Muscle layer of colon (tissue), 2 donors: ENCODE results near the gene S100A1.

ENCODE experiments used
- H3K27ac ChIP-seq: one replicate; pipeline ENCODE4 v1.7.0; 2013; ENCODE audit warnings: low read depth, mild to moderate bottlenecking, low read length, moderate library complexity
- H3K27me3 ChIP-seq, 2 donors: one replicate each; pipeline ENCODE4 v1.7.0; 2013; ENCODE audit warnings: low read length in 2 of 2, mild to moderate bottlenecking in 2 of 2; ENCODE audit not compliant: insufficient read depth in 2 of 2, control insufficient read depth in 1 of 2
- H3K36me3 ChIP-seq: one replicate; pipeline ENCODE4 v1.7.0; 2013; ENCODE audit warnings: mild to moderate bottlenecking, low read length; ENCODE audit not compliant: insufficient read depth
- H3K4me1 ChIP-seq: one replicate; pipeline ENCODE4 v1.7.0; 2013; ENCODE audit warnings: mild to moderate bottlenecking, low read length; ENCODE audit not compliant: insufficient read depth
- H3K4me3 ChIP-seq, 2 donors: one replicate each; pipeline ENCODE4 v1.7.0; 2013; ENCODE audit warnings: low read length in 2 of 2, low read depth in 1 of 2, mild to moderate bottlenecking in 1 of 2, moderate library complexity in 1 of 2
- H3K9ac ChIP-seq: one replicate; pipeline ENCODE4 v1.7.0; 2013; ENCODE audit warnings: low read length
- H3K9me3 ChIP-seq: one replicate; pipeline ENCODE4 v1.7.0; 2013; ENCODE audit warnings: mild to moderate bottlenecking, low read length
- donor health status: abdominal sarcoma.
- donor health status: Adenocarcinoma of cecum.

The S100A1 gene

DNA sequence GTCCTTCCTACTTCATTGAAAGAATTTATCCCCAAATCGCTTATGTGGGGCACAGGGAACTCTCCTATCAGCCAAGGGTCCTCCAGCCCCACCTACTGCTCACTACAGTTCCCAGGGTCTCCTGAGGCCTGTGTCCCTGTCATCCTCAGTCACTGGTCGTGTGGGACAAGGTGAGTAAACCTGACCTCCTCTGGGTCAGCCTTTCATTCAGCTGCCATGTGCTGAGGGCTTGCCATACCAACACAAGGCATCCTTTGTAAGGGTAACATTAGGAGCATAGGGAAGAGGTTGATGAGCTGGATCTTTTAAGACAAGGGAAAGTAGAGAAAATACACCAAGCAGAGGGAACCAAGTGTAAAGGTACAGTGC is 19.1 kb downstream of the S100A1 start:
- H3K4me1 ChIP-seq = peaks cover 13% of the 10 kb centered on the region
- no peaks in the 10 kb centered on the region for H3K9me3 ChIP-seq
- no peaks in the 10 kb centered on the region for H3K27me3 ChIP-seq
- no peak overlapping the region for H3K4me3 ChIP-seq
- H3K36me3 ChIP-seq = peaks cover 36% of the 10 kb centered on the region
- no peak overlapping the region for H3K27ac ChIP-seq
- no peak overlapping the region for H3K9ac ChIP-seq

DNA sequence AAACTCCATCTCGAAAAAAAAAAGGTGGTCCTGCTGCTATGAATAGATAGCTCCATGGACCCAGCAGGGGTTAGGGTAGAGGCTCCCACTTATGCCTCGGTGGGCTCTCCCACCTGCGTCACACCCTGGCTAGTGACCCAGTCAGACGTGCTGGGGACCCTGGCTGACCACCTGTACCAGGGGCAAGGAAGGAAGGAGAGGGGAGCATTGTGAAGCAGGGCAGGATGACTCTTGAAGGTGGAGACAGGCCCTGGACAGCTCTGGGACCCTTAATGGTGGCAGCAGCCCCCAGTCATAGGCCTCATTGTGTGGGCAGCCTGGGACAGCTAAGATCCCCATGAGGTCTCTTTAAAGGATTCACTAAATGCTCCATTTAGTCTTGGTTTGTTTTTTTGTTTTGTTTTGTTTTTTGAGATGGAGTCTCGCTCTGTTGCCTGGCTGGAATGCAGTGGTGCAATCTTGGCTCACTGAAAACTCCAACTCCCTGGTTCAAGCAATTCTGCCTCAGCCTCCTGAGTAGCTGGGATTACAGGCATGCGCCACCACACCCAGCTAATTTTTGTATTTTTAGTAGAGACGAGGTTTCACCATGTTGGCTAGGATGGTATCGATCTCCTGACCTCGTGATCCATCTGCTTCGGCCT is 19.9 kb downstream of the S100A1 start:
- Histone ChIP-seq H3K9ac (no peak overlapping the region), H3K27ac (no peak overlapping the region), H3K4me1 (peaks cover 13% of the 10 kb centered on the region)

DNA sequence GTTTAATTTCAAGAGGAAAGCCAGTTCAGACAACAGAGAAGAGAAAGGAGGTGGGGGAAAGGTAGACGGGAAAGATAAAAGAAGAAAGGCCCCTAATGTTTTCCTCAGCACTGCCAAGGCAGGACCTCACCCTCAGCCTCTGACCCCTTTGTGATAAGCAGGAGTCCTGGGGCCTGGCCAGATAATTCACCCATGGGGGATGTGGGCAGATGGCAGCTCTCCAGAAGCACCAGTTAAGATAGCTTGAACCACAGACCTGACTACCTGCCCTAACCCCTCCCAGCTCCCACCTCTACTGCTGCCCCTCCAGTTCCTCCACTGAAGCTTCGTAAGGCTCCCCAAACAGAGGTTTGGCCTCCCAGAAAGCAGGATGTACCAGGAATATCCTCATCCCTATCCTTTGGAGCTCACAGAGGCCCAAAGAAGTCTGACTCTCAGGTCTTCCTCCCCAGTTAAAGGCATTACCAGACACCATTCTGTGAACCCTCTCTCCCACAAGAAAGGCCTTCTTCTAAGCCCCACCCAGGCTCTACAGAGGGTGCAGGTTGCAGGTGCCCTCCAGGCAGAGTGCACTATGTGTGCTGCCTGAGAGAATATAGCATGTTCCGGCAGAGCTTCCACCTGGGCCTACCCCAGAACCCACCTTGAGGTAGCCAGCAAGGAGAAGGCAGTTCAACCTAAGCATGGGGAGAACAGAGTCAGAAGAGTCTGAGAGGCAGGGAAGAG is 21.1 kb downstream of the S100A1 start:
- H3K4me3 ChIP-seq = no peak overlapping the region
- H3K36me3 ChIP-seq = peaks cover 17% of the 10 kb centered on the region
- peaks cover 8% of the 10 kb centered on the region for H3K4me1 ChIP-seq
- H3K27me3 ChIP-seq = no peaks in the 10 kb centered on the region
- H3K9me3 ChIP-seq = no peaks in the 10 kb centered on the region
- no peak overlapping the region for H3K27ac ChIP-seq
- H3K9ac ChIP-seq = no peak overlapping the region

More for the DNA sequence above, 19.9 kb downstream of the S100A1 start:
- H3K27me3 ChIP-seq = no peaks in the 10 kb centered on the region
- H3K36me3 ChIP-seq = peaks cover 29% of the 10 kb centered on the region
- H3K9me3 ChIP-seq = no peaks in the 10 kb centered on the region
- no peak overlapping the region for H3K4me3 ChIP-seq

DNA sequence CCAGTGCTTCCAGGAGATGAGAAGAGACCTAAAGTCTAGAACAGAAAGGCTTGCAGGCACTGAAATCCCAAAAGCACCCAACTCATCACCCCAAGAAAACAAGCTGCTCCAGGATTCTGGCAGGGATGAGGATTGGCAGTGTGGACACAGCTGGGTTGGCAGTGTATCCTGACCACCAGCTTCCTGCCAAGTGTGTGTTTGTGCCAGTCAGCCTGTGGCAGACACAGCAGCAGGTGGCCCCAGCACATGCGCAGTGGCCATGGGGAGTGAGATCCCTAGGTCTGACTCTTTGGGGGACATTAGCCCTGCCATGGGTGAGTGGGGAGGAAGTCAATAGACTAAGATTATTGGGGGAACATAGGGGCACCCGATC is 21.6 kb downstream of the S100A1 start:
- Histone ChIP-seq H3K4me3 (no peak overlapping the region), H3K9ac (no peak overlapping the region), H3K27me3 (no peaks in the 10 kb centered on the region), H3K4me1 (peaks cover 8% of the 10 kb centered on the region), H3K9me3 (no peaks in the 10 kb centered on the region), H3K36me3 (peaks cover 13% of the 10 kb centered on the region), H3K27ac (no peak overlapping the region)

DNA sequence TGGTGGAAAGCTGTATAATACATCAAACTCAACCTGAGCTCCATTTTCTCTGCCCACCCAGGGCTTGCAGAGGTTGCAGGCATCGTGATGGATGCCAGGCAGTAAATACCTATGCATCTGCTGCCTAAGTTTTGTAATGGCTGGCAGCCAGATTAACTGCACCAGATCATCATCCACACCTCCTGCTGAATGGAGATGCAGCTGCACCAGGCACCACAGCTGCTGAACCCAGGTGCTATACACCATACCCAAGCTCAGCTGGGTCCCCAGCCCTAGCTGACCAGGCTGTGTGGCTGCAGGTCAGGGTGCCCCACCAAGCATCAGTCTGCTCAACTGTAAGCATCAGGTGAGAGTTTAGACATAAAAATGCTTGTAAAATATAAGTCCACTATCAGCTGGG is 23.5 kb downstream of the S100A1 start:
- Histone ChIP-seq H3K27ac (no peak overlapping the region), H3K4me3 (no peak overlapping the region), H3K36me3 (no peaks in the 10 kb centered on the region), H3K9ac (no peak overlapping the region), H3K27me3 (no peaks in the 10 kb centered on the region), H3K9me3 (no peaks in the 10 kb centered on the region), H3K4me1 (peaks cover 8% of the 10 kb centered on the region)

DNA sequence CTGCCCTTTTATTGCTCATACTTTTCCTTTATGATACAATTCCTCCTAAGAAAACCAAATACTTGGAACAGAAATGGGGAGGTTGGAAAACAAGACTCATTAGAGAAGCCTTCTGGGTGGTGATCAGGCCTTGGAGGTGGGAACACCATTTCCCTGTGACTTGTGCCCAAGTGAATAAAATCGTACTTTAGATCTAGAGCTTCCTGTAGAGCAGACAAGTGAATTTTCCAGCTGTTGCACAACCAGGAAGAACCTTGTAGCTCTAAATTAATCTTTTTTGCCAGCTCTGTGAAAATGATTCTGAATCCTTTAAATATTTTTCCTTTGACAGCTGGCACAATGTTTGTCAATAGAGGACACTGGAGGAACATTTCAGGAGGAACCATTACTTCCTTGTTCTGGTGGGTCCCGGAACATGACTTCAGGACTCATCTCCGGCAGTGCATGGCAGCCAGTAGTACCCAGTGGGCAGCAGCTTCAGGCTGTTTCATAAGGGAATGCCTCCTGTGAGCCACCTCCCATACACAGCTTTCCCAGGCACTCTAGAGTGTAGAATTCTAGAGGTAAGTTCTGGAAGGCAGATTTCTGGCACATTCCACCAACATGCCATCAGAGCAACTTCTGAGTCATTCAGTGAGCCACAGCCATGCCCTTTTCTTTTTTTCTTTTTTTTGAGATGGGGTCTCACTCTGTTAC is 24.7 kb downstream of the S100A1 start:
- Histone ChIP-seq H3K9me3 (no peaks in the 10 kb centered on the region), H3K36me3 (no peaks in the 10 kb centered on the region), H3K4me1 (peaks cover 9% of the 10 kb centered on the region), H3K27me3 (no peaks in the 10 kb centered on the region), H3K27ac (no peak overlapping the region), H3K9ac (no peak overlapping the region), H3K4me3 (no peak overlapping the region)

DNA sequence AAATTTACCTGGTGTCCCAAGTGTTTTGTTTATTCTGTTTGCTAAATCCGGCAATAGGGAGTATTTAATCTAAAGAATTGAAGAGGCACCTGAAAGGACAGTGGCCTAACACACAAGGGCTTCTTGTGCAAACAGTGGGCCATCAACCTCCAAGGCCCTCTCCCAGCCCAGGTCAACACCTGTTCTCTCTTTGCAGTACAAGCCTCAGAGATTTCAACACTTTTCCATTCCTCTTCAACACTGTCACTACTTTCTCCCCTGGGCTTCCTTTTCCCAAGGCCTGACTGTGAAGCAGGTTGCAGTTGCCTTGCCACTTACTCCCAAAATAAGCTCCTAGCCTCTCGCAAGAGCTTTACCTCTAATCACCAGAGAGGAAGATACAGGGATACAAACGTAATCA is 27.1 kb downstream of the S100A1 start:
- Histone ChIP-seq H3K36me3 (no peaks in the 10 kb centered on the region), H3K9ac (no peak overlapping the region), H3K27me3 (no peaks in the 10 kb centered on the region), H3K9me3 (no peaks in the 10 kb centered on the region), H3K4me1 (peaks cover 13% of the 10 kb centered on the region), H3K4me3 (no peak overlapping the region), H3K27ac (no peak overlapping the region)

DNA sequence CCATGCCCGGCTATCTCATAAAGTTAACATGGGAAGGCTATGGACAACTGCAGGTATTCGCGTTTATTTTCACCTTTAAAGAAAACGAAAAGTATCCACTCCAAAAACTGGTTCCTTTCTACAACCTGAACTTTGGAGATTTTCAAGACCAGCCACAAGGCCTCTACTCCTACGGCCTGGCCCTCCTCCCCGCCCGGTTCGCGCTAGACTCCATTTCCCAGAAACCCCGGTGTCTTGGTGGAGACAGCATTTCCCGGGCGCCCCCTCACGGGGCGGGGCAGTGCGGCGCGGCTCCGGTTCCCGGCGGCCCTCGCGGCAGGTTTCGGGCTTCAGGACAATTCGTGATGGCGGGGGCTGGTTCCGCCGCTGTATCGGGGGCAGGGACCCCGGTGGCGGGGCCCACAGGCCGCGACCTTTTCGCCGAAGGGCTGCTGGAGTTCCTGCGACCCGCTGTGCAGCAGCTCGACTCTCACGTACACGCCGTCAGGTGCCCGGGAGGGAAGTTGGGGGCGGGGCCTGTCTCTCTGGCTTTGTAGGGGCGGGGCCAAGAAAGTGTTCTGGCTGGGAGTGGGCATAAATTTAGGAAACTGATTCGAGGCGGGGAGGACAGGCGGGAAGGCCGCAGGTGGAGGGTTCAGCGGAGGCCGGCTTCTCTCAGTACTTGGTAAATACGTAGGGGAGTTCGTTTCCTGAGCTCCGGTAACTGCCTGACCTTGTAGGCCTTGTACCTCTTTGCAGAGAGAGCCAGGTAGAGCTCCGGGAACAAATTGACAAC is 30.4 kb downstream of the S100A1 start, which contains the start of gene SNAPIN:
Gene SNAPIN (plus strand): TSS at position 304 of the 775 bp plus-strand sequence. CDS start 41 bp downstream, at position 345.
- peaks cover 13% of the 10 kb centered on the region for H3K4me1 ChIP-seq
- peaks cover 31% of the 10 kb centered on the region for H3K36me3 ChIP-seq
- no peaks in the 10 kb centered on the region for H3K27me3 ChIP-seq
- H3K4me3 ChIP-seq = peak within 1 kb of the TSS; percentile 90 to 93
- H3K27ac ChIP-seq = peak within 1 kb of the TSS; percentile 98
- no peaks in the 10 kb centered on the region for H3K9me3 ChIP-seq
- H3K9ac ChIP-seq = peak within 1 kb of the TSS; percentile 96

DNA sequence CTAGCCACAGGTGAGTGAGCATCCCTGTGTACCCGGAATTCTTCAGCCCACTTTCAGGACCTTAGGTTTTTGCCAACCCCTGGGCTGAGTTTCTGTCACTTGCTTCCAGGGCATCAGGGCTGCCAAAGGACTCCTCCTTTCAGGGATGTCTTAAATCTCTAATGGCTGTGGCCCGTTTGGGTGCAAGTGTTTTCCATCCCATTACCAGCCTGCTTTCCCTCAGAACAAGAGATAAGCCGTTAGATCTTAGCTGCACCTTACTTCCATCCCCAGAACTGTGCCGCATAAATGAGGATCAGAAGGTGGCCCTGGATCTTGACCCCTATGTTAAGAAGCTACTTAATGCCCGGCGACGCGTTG is 30.9 kb downstream of the S100A1 start:
- Histone ChIP-seq H3K4me1 (peaks cover 13% of the 10 kb centered on the region), H3K9me3 (no peaks in the 10 kb centered on the region), H3K9ac (peak overlapping the region; percentile 96), H3K27me3 (no peaks in the 10 kb centered on the region), H3K4me3 (peak overlapping the region; percentile 90 to 93), H3K27ac (peak overlapping the region; percentile 98), H3K36me3 (peaks cover 36% of the 10 kb centered on the region)

DNA sequence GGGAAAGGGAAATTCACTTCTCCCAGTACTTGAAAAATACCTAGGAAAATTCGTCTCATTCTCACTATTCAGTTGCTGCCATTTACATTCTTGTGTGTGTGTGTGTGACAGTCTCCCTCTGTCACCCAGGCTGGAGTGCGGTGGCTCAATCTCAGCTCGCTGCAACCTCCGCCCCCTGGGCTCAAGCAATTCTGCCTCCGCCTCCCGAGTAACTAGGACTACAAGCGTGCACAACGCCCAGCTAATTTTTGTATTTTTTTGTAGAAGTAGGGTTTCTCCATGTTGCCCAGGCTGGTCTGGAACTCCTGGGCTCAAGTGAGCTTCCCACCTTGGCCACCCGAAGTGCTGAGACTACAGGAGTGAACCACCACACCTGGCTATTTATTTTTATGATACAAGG is 31.4 kb downstream of the S100A1 start:
- Histone ChIP-seq H3K4me1 (peaks cover 13% of the 10 kb centered on the region), H3K27me3 (no peaks in the 10 kb centered on the region), H3K27ac (no peak overlapping the region), H3K36me3 (peaks cover 41% of the 10 kb centered on the region), H3K9me3 (no peaks in the 10 kb centered on the region), H3K4me3 (peak overlapping the region in 1 of 2 donors; percentile 93), H3K9ac (peak overlapping the region; percentile 96)

DNA sequence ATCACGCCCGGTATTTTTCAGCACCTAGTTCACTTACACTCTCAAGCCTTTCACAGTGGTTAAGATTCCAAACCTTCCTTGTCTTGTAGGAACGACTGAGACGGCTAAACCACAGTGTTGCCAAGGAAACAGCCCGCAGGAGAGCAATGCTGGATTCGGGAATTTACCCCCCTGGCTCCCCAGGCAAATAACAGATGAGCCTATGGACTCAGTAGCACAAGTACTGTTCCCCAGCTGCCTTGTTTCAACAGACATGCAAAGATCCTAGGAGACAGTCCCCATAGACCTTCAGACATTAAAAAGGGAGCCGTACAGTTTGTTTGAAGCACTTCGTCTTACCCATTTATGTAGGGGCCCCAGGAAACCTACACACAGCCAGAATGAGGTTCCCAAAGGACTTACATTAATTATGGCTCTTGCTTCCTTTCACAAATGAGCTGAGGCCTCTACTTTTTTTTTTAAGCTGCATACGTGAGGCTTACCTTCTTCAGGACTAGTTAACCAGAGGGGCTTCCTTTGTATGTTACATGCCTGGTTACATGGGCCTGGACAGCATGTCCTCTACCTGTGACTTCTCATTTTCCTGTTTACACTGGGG is 33.0 kb downstream of the S100A1 start:
- Histone ChIP-seq H3K4me3 (no peak overlapping the region), H3K36me3 (peaks cover 56% of the 10 kb centered on the region), H3K27me3 (no peaks in the 10 kb centered on the region), H3K27ac (no peak overlapping the region), H3K9me3 (no peaks in the 10 kb centered on the region), H3K4me1 (peaks cover 13% of the 10 kb centered on the region), H3K9ac (no peak overlapping the region)
